K562 (cell line): ENCODE data around the gene ARHGAP25. TPM values are rescaled to one million over a fixed set of nuclear protein-coding genes. Genes with fewer than 3 reads are reported as not detected.

Experiments
- ADNP ChIP-seq: fragments of 200-800 bp; sonication (Bioruptor generic); IDR thresholded peaks from 2 replicates; pipeline ENCODE4 v1.6.1; 2016; ENCODE audit warnings: missing genetic modification characterization, missing compliant biosample characterization
- CSDE1 ChIP-seq, 2 experiments: fragments of 450-650 bp; IDR thresholded peaks; 2 replicates each; pipeline ENCODE4 v1.6.1; 2016; ENCODE audit warnings: mild to moderate bottlenecking in 1 of 2
- DNMT1 ChIP-seq: fragments of 450-650 bp; IDR thresholded peaks from 2 replicates; pipeline ENCODE4 v1.6.1; 2016; ENCODE audit warnings: antibody characterized with exemption, mild to moderate bottlenecking
- ELF1 ChIP-seq: fragments of 200-800 bp; sonication (Bioruptor generic); IDR thresholded peaks from 2 replicates; pipeline ENCODE4 v1.6.1; 2016; ENCODE audit warnings: missing genetic modification characterization, missing compliant biosample characterization
- EP300 ChIP-seq: IDR thresholded peaks from 2 replicates; pipeline ENCODE4 v1.6.1; 2012; ENCODE audit warnings: low read length, improper control_type of control experiment
- FOXA1 ChIP-seq: fragments of 450-650 bp; IDR thresholded peaks from 2 replicates; pipeline ENCODE4 v1.6.1; 2016; ENCODE audit warnings: mild to moderate bottlenecking, borderline replicate concordance
- FOXJ2 ChIP-seq: fragments of 200-800 bp; sonication (Bioruptor generic); IDR thresholded peaks from 2 replicates; pipeline ENCODE4 v1.6.1; 2016; ENCODE audit warnings: missing genetic modification characterization, missing compliant biosample characterization
- HDAC6 ChIP-seq: IDR thresholded peaks from 2 replicates; pipeline ENCODE4 v1.6.1; 2012; ENCODE audit warnings: low read depth, mild to moderate bottlenecking, control low read depth, inconsistent platforms, low read length, moderate library complexity
- MXI1 ChIP-seq: IDR thresholded peaks from 2 replicates; pipeline ENCODE4 v1.6.1; 2011; ENCODE audit warnings: low read depth, mild to moderate bottlenecking, improper control_type of control experiment, low read length
- NCOA2 ChIP-seq, 2 experiments: fragments of 450-650 bp; IDR thresholded peaks; 2 replicates each; pipeline ENCODE4 v1.6.1; 2018; ENCODE audit warnings: mild to moderate bottlenecking in 2 of 2, moderate library complexity in 1 of 2; ENCODE audit not compliant: partially characterized antibody in 2 of 2
- NFXL1 ChIP-seq: fragments of 450-650 bp; formaldehyde crosslinking; IDR thresholded peaks from 2 replicates; pipeline ENCODE4 v1.4.0; 2021; ENCODE audit warnings: mild to moderate bottlenecking
- PYGO2 ChIP-seq: fragments of 450-650 bp; IDR thresholded peaks from 2 replicates; pipeline ENCODE4 v1.6.1; 2016; ENCODE audit warnings: mild to moderate bottlenecking, missing genetic modification characterization, moderate library complexity, missing compliant biosample characterization
- RBFOX2 ChIP-seq: fragments of 200-400 bp; formaldehyde crosslinking; IDR thresholded peaks from 2 replicates; pipeline ENCODE4 v1.6.1; 2017; ENCODE audit warnings: low read depth, mild to moderate bottlenecking, low read length, moderate library complexity
- ZC3H11A ChIP-seq: IDR thresholded peaks from 2 replicates; pipeline ENCODE4 v1.6.1; 2012; ENCODE audit warnings: low read depth, low read length, improper control_type of control experiment
- ZNF551 ChIP-seq: fragments of 250-450 bp; sonication (Bioruptor Pico); IDR thresholded peaks from 2 replicates; pipeline ENCODE4 v1.5.0; 2021; ENCODE audit warnings: mild to moderate bottlenecking, moderate library complexity
- polyA plus RNA-seq, 8 experiments: library from polyadenylated mRNA; depleted of rRNA in 4 of 8; stranded (reverse) in 5 of 8; unstranded in 3 of 8; fragments of >200 nt; fragmentation: Nextera tagmentation in 2 of 8; fragmentation: Illumina TruSeq in 1 of 8; extraction: Ambion mirVana in 2 of 8; extraction: Trizol in 1 of 8; gene quantifications; 2 replicates each; pipeline versions ENCODE4 v1.2.1 to v1.2.3, GENCODE V29; 2011 to 2014; ENCODE audit warnings: inconsistent platforms in 1 of 8, missing spikeins in 1 of 8
- total RNA-seq, 7 experiments: library from RNA; depleted of rRNA in 6 of 7; stranded (reverse); fragments of >200 nt in 6 of 7; fragmentation: Illumina TruSeq in 2 of 7; extraction: Trizol in 2 of 7; gene quantifications; 2 replicates each; pipeline versions ENCODE4 v1.2.1 to v1.2.3, GENCODE V29; 2011 to 2021; ENCODE audit warnings: low replicate concordance in 1 of 7
- TF ChIP-seq, protein P1 (sequence below): fragments of 250-450 bp; sonication (Bioruptor Pico); IDR thresholded peaks from 2 replicates; pipeline ENCODE4 v1.5.0; 2021
- TF ChIP-seq, protein P2 (sequence below): fragments of 450-650 bp; IDR thresholded peaks from 2 replicates; pipeline ENCODE4 v1.6.1; 2016
- TF ChIP-seq, protein P3 (sequence below): sonication (generic); formaldehyde crosslinking; IDR thresholded peaks from 2 replicates; pipeline ENCODE4 v1.8.1; 2023; ENCODE audit warnings: mild to moderate bottlenecking, missing genetic modification reagents, moderate library complexity
- TF ChIP-seq, protein P4 (sequence below), 2 experiments: IDR thresholded peaks in 1 of 2; conservative IDR thresholded peaks in 1 of 2; 2 replicates each; pipeline ENCODE4 v1.6.1; 2016; ENCODE audit warnings: low read depth in 2 of 2, mild to moderate bottlenecking in 1 of 2, missing compliant biosample characterization in 1 of 2, missing genetic modification characterization in 1 of 2, moderate library complexity in 1 of 2
- TF ChIP-seq, protein P5 (sequence below): fragments of 450-650 bp; IDR thresholded peaks from 2 replicates; pipeline ENCODE4 v1.6.1; 2017; ENCODE audit warnings: antibody characterized with exemption, mild to moderate bottlenecking

Gene ARHGAP25
- total and polyA plus RNA-seq, 9 of the 15 experiments (the other 6 are each of a cell fraction or from before 2014, with no cell fraction given) = 4.9 to 14.8 (median 10.7) TPM

DNA sequence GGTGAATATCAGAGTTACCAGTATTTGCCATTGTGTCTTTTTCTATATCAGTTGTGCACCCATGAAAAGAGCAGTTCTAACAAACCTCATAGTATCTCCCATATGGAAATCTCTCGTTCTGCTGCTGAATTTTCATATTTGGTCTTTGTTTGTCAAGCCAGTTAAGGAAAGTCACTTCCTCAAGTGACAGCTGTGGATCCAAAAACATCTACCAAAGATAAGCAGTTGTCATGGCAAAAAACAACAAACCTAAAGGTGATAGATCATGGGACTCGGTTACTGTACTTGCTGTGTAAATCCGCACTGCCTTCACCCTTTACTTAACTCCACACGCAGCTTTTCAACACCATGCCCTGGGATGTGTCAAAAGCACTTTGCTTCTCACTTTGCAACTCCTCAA, 119.3 kb downstream of the ARHGAP25 start (continued):
- peak; percentile 55; the same call in 1 of the 2 replicates for TF ChIP-seq ELF1 (tag)
- no peak for TF ChIP-seq NFXL1 (CRISPR knock-in tag)
- TF ChIP-seq NCOA2 (IDR thresholded peaks at IDR 0.05; ENCODE audit: partially characterized antibody in 2 of 2) = no peak
- no peak for TF ChIP-seq ZC3H11A
- TF ChIP-seq, protein P1, sequence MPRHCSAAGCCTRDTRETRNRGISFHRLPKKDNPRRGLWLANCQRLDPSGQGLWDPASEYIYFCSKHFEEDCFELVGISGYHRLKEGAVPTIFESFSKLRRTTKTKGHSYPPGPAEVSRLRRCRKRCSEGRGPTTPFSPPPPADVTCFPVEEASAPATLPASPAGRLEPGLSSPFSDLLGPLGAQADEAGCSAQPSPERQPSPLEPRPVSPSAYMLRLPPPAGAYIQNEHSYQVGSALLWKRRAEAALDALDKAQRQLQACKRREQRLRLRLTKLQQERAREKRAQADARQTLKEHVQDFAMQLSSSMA (CRISPR knock-in tag) = no peak
- TF ChIP-seq RBFOX2 = no peak
- peak; percentile 100 for TF ChIP-seq FOXJ2 (tag)
- no peak for TF ChIP-seq HDAC6
- peak; percentile 66 for TF ChIP-seq EP300
- TF ChIP-seq, protein P2, sequence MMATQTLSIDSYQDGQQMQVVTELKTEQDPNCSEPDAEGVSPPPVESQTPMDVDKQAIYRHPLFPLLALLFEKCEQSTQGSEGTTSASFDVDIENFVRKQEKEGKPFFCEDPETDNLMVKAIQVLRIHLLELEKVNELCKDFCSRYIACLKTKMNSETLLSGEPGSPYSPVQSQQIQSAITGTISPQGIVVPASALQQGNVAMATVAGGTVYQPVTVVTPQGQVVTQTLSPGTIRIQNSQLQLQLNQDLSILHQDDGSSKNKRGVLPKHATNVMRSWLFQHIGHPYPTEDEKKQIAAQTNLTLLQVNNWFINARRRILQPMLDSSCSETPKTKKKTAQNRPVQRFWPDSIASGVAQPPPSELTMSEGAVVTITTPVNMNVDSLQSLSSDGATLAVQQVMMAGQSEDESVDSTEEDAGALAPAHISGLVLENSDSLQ = peak; percentile 77
- no peak for TF ChIP-seq CSDE1 (IDR thresholded peaks at IDR 0.05)
- no peak for TF ChIP-seq PYGO2 (tag)
- TF ChIP-seq MXI1 = peak; percentile 39; the same call in 1 of the 2 replicates
- TF ChIP-seq, protein P3, sequence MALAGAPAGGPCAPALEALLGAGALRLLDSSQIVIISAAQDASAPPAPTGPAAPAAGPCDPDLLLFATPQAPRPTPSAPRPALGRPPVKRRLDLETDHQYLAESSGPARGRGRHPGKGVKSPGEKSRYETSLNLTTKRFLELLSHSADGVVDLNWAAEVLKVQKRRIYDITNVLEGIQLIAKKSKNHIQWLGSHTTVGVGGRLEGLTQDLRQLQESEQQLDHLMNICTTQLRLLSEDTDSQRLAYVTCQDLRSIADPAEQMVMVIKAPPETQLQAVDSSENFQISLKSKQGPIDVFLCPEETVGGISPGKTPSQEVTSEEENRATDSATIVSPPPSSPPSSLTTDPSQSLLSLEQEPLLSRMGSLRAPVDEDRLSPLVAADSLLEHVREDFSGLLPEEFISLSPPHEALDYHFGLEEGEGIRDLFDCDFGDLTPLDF (CRISPR knock-in tag) = no peak
- TF ChIP-seq ADNP (tag) = no peak
- TF ChIP-seq DNMT1 = no peak
- no peak for TF ChIP-seq FOXA1
- TF ChIP-seq, protein P4, sequence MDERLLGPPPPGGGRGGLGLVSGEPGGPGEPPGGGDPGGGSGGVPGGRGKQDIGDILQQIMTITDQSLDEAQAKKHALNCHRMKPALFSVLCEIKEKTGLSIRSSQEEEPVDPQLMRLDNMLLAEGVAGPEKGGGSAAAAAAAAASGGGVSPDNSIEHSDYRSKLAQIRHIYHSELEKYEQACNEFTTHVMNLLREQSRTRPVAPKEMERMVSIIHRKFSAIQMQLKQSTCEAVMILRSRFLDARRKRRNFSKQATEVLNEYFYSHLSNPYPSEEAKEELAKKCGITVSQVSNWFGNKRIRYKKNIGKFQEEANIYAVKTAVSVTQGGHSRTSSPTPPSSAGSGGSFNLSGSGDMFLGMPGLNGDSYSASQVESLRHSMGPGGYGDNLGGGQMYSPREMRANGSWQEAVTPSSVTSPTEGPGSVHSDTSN (CRISPR knock-in tag; IDR thresholded peaks at IDR 0.05; ENCODE audit: low read depth) = no peak
- TF ChIP-seq, protein P4 (tag; conservative IDR thresholded peaks at IDR 0.05; ENCODE audit: low read depth) = peak; percentile 88
- TF ChIP-seq, protein P5, sequence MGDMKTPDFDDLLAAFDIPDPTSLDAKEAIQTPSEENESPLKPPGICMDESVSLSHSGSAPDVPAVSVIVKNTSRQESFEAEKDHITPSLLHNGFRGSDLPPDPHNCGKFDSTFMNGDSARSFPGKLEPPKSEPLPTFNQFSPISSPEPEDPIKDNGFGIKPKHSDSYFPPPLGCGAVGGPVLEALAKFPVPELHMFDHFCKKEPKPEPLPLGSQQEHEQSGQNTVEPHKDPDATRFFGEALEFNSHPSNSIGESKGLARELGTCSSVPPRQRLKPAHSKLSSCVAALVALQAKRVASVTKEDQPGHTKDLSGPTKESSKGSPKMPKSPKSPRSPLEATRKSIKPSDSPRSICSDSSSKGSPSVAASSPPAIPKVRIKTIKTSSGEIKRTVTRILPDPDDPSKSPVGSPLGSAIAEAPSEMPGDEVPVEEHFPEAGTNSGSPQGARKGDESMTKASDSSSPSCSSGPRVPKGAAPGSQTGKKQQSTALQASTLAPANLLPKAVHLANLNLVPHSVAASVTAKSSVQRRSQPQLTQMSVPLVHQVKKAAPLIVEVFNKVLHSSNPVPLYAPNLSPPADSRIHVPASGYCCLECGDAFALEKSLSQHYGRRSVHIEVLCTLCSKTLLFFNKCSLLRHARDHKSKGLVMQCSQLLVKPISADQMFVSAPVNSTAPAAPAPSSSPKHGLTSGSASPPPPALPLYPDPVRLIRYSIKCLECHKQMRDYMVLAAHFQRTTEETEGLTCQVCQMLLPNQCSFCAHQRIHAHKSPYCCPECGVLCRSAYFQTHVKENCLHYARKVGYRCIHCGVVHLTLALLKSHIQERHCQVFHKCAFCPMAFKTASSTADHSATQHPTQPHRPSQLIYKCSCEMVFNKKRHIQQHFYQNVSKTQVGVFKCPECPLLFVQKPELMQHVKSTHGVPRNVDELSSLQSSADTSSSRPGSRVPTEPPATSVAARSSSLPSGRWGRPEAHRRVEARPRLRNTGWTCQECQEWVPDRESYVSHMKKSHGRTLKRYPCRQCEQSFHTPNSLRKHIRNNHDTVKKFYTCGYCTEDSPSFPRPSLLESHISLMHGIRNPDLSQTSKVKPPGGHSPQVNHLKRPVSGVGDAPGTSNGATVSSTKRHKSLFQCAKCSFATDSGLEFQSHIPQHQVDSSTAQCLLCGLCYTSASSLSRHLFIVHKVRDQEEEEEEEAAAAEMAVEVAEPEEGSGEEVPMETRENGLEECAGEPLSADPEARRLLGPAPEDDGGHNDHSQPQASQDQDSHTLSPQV = 0 out of 2 replicates have a peak, but pooled peaks have one; percentile 34
- no peak for TF ChIP-seq ZNF551 (CRISPR knock-in tag)
